SH-SY5Y (cell line): ENCODE measurements around the gene BEGAIN.

ENCODE experiments used
- GATA2 ChIP-seq: IDR thresholded peaks from 2 replicates; pipeline ENCODE4 v1.6.1; 2011; ENCODE audit warnings: mild to moderate bottlenecking, low read depth, low read length
- GATA3 ChIP-seq: IDR thresholded peaks from 2 replicates; pipeline ENCODE4 v1.6.1; 2011; ENCODE audit warnings: low read depth, mild to moderate bottlenecking, low read length, moderate library complexity

The BEGAIN gene

DNA sequence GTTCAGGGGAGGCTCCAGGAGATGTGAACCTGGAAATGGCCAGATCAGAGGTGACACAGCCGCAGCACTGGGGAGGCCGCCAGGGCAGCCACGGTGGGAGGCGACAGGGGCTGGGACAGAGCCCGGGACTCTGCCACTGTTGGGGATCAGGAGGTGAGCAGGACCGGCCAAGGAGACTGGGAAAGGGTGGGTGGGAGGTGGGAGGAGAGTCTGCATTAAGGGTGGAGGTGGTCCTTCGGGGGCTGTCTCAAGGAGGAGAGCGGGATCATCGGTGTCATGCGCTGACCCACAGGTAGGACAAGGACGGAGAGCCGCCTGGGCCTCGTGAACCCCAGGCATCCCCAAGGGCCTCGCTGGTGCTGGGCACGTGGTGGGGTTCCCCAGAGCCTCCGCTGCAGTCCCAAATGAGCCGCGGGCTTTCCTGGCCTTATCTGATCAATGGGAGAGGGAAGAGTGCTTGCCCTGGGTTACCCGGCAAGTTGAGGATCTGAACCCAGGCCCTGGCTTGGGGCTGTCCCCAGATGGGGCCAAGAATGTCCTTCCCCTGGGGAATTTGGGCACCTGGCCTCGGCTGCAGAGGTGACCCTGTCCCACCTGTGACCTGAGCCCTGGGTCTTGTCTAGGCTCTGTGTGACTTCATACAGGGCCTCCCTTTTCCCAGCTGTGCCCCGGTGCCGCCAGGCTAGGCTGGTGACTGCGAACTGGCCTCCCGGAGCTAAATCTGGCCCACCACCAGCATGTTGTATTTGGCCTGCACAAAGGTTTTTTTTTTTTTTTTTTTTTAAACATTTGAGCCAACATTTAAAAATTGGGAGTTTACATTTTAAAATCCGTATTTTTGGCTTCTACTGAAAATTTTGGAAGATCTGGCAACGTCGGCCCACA lies 13.2 kb downstream of the BEGAIN start:
- no peak for TF ChIP-seq GATA3
- TF ChIP-seq GATA2, result no peak

DNA sequence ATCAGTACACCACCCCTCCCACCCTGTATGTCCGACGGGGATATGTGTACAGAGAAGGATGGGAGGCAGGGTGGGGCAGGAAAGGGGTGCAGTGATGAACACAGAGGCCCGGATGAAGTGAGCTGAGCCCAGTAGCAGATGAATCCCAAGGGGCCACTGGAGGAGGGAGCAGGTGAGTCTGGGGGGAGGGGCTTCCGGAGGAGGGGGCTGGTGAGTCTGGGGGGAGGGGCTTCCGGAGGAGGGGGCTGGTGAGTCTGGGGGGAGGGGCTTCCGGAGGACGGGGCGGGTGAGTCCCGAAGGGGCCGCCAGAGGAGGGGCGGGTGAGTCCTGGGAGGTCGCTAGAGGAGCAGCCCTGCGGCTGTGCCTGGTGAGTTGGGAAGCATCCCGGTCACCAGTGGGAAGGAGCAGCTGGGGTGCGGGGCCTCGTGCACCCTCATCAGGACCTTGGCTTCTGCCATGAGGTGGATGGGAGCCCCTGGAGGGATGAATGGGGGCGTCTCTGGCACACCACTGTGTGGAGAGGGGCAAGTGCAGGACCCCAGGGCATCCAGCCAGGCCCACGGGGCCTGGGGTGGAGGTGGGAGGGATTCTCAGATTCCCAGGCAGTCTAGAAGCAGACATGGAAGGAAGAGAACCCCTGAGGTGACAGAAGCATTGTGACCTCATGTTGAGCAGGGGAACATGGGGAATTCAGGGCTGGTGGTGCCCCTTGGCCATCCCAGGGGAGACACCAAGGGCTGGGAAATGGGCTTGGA lies 14.0 kb downstream of the BEGAIN start:
- no peak for TF ChIP-seq GATA3
- TF ChIP-seq GATA2, result no peak

DNA sequence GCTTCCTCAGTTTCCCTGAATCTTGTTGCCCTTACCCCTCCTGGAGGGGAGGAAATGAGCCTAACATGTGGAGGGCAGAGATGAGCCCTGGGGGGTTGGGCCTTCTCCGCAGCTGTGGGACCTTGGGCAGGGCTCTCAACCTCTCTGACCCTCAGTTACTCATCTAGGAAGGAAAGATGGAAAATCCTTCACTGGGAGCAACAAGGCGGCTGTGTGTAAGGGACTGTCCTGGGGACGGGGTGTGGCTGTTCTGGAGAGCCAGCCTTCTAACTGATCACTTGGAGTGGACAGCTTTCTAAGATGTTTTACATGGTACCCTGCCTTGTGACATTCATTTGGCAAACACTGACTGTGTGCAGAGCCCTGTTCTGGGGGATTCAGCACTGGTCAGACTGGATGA lies 14.7 kb downstream of the BEGAIN start:
- no peak for TF ChIP-seq GATA3

DNA sequence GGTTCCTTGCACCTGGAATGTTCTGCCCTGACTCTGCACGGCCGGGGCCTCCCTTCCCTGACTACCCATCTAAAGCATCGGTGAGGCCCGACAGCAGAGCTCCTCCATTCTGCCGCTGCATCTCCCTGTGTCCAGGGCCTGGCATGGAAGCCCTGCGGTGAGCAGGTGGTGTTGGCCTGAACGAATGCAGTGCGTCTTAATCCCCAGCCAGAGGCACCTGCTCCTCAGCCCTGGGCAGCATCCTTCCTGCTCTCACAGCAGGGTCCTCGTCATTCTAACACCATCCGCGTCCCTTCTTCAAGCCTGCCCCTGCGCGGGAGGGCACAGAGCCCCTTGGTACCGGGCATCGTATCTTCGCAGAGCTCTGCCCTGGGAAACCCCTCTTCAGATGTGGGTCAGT lies 15.4 kb downstream of the BEGAIN start:
- TF ChIP-seq GATA3 (no peak), GATA2 (no peak)

DNA sequence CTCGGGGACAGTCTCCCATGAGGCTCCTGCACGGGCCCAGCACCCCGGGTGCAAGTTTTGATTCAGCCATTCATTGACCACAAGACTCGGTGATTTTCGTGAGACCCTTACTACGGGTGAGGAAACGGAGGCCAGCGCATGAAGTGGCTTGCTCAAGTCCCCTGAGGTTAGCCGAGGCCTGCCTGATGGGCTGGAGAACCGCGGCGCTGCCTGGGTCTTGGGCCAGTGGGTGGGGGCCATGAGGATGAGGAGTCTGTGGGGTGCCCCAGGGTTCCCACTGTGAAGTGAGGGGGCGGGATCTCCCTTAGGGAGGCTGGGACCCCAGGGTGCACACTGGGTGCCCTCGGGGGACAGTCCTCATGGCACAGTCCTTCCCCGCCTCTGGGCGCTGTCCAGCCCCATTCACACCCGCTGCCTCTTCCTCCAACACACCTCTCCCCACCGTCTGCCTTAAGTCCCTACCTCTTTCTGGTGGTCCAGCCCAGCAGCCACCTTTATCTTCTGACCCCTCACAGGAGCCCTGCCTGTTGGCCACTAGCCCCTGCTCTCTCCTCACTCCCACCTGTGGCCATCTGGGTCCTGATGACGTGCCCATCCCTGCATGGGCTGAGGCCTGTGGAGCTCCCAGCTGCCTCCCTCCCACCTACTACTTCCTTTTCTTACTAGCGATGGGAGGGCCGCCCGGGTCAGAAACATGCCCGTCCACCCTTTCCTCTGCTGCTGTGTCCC lies 16.3 kb downstream of the BEGAIN start:
- TF ChIP-seq GATA3 (no peak), GATA2 (no peak)

DNA sequence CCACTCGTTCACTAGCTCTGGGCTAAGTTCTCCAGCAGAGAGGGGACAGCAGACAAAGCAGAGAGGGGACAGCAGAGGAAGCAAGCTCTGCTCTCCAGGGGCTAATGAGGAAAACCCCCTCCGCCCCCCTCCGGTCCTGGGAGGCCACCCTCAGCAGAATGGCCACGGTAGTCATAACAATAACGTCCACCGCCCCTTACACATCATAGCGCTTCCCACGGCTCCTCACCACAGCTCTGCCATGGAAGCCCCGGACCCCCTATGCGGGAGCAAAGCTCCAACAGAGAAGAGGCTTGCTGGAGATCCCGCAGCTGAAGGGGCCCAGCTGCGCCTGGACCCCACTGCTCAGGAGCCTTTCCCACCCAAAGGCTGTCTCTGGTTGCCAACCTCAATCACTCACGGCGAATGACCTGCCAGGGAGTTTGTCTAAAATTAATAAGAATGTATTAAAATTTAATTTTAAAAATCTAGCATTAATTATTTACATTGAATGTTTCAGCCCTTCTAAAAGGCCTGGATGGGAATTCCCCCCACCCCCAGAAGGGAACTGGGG lies 17.4 kb downstream of the BEGAIN start:
- TF ChIP-seq GATA2 (no peak), GATA3 (no peak)

DNA sequence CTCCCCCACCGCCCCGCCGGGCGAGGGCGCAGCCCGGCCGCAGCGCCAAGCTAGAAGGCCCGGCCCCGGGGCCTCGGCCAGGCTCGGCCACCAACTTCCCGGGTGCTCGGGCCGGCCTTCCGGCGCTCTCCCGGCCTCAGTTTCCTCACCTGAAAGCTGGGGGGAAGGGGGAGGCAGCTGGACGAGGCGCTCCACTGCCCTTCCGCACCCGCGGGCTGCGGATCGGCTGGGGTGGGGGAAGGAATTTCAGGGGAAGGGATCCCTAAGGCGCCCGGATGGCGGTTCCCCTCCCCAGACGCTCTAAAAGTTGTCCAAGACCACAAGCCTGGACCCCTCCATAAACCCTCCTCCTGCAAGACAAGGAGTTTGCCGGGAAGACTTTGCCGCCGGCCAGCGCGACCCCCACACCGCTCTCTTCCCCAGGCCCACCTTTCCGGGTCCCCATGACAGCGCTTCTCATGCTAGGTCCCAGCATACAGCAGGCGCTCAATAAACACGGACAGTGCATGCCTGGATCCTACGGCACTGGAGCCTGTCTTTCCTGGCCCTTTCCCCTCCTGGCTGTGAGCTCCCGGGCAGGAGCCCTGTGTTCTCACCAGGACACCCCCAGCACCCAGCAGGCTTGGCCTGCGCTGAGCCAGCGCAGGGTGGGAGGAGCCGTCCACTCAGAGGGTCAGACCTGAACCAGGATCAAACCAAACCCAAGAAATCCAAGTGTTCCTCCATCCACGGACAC lies 18.1 kb downstream of the BEGAIN start:
- TF ChIP-seq GATA3, result no peak
- TF ChIP-seq GATA2, result no peak

DNA sequence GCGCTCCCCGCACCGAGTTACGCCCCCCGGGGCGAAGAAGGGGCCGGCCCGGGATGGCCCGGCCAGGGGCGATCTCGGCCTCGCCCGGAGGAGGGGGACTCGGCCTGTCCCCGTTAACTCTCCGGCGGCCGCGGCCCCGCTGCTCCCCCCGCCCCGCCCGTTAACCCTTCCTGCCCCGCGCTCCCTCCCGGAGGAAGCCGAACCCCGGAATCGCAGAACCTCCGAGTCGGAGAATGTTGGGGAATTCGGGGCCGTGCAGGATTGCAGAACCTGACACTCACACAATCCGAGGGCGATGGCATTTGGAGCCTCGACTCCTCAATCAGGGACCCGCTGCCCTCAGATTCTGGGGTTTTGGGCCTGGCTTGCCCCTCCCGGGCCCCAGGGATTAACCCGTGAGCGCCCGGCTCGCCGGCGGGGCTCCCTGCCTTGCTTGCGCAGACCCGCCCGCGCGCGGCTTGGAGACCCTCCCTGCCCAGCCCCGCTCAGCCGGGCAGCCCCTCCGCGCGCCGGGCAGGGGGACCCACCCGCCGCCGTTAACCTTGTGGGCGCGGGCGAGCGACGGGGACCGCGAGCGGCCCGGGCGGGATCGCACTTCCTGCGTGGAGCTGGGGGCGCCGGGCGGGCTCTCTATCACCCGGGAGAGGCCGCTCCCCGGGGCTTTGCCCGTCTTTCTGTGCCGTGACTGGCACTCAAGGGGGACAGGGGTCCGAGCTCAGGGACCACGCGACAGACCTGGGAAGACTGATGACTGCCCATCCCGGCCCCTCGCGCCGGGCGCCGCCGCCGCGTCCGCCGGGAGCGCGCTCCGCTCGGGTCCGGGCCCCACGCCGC lies 18.8 kb downstream of the BEGAIN start:
- TF ChIP-seq GATA2, result no peak
- no peak for TF ChIP-seq GATA3

DNA sequence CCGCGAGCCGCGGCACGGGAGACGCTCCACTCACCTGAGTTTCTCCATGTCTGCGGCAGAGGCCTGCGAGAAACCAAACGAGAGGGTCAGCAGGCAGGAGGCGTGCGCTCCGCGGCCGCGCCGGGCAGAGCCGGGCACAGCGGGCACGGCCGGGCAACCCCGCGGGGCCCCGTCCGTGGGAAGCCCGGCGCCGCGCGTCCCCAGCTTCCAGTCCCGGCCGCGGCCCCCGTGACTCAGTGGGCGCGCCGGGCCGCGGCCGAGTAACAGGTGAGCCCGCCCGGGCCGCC lies 19.4 kb downstream of the BEGAIN start:
- TF ChIP-seq GATA3, result no peak
- no peak for TF ChIP-seq GATA2

DNA sequence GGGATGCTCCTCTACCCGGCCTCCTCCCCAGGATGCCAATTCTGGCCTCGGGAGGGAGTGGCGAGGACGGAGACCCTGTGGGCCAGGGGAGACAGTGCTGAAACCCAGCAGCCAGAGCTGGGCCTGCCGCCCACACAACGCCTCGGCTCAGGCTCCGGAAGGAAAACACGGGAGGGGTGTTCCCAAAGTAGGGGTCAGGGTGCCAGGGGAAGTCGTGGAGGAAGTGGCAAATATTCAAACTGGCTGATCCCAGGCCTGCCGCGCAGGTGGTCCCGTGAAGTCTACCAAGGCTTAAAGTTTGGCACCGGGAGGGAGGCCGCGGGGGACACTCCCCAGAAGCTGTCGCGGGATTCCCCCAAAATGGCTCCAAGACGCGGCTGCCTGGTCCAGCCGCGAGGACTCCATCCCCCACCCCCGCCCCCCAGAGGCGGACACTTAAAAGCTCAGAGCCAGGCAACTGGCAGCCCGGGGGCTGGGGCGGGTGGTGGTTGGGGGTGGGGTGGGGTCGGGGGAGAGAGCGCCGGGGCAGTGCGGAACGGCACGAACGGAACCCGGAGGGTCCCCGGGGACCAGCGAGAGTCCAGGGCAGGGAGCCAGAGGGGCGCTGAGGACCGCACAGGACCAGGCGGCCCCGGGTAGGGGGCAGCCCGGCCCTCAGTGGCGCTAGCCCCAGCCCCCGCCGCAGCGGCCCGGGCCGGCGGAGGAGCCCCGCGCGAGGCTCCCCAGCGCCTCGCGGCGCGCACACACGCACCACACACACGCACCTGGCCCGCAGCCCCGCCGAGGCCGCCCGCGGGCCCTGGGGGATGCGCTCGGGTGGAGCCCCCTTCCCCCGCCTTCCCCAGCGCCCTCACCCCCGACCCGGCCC lies 20.0 kb downstream of the BEGAIN start:
- no peak for TF ChIP-seq GATA3
- no peak for TF ChIP-seq GATA2

DNA sequence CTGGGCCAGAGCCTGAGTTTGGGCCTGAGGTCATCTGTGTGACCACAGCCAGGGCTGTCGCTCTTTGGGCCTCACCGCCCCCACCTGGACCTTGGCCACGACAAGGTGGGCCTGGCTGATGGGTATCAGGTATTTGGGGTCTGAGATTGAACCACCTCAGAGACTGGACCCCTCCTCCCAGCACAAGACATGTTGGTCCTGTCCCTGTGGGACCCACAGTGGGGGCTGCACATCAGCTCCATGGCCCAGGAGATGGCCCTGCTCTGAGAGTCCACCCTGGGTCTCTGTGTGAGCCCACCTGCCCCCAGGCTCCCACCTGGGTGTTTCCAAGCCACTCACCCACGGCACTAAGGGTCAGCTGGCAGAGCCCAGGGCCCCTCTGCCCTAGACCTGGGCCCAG lies 20.6 kb downstream of the BEGAIN start:
- TF ChIP-seq GATA3, result no peak
- TF ChIP-seq GATA2, result no peak

DNA sequence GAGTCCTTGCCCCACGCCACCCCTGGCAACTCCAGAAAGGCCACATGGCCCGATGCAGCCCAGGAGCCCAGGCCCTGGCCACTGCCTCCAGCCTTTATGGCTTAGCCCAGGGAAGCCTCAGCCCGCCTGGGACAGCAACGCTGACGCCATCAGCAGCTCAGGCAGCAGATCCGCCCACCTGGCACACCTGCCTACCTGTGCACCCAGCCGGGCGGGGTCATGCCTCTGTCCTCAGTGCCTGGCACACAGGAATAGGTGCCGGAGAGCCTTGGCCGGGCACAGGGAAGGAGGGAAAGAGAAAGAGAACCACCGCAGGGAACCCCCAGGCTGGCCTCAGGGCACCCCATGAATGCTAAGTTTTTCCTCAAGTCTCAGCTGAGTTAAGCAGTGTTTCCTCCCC lies 21.1 kb downstream of the BEGAIN start:
- TF ChIP-seq GATA3 (no peak), GATA2 (no peak)

DNA sequence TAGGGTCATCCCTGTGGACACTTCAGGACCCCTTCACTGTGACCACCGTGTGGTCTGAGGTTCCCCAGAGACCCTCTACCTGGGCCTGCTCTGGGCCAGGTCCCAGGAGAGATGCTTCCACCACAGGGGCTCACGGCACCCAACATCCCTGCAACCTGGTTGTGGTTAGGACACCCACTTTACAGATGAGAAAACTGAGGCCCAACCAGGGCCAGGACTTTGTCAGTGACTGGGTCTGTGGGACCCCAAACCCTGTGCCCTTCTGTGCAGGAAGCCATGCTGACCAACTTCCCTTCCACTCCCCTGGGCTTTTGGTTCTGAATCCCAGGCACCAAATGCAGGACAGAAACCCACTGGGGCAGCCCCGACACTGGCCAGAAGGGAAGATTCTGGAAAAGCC lies 21.6 kb downstream of the BEGAIN start:
- no peak for TF ChIP-seq GATA3
- TF ChIP-seq GATA2, result no peak
